A673 (cell line): ENCODE data around the gene LSM4. TPM values are rescaled to one million over a fixed set of nuclear protein-coding genes. Genes with fewer than 3 reads are reported as not detected.
A peak's percentile ranks its signal among the peaks of the same experiment; 100 is the strongest.

Experiments
- Bru-seq: library from RNA; stranded (reverse); fragments of 400-500 nt; gene quantifications from one replicate; lab custom pipeline; 2021; lab: Mats Ljungman, UMichigan
- BruChase-seq, 2 experiments: library from RNA; stranded (reverse); fragments of 400-500 nt; gene quantifications; one replicate each; lab custom pipeline; 2021; lab: Mats Ljungman, UMichigan
- BruUV-seq: library from RNA; stranded (reverse); fragments of 400-500 nt; replicated peaks from 2 replicates; lab custom pipeline; 2021; lab: Mats Ljungman, UMichigan
- CTCF ChIA-PET: fragments of 300-600 bp; sonication (Branson Sonifier 250); formaldehyde crosslinking; loops from one replicate; lab custom pipeline; 2022; ENCODE audit warnings: antibody characterized with exemption; lab: Charles Lee
- POLR2A ChIA-PET: fragments of 300-600 bp; sonication (Branson Sonifier 250); formaldehyde crosslinking; loops from one replicate; lab custom pipeline; 2022; ENCODE audit warnings: antibody characterized with exemption; ENCODE audit not compliant: low non-redundant PET; lab: Charles Lee
- DNase-seq: peaks from one replicate; pipeline ENCODE4 v3.0.0-alpha.2; 2015; ENCODE audit warnings: low spot score
- H3K27ac ChIP-seq: fragments of 200-600 bp; sonication (generic); 2 replicates; pipeline ENCODE4 v1.5.1; 2016; ENCODE audit warnings: mixed run types, low read depth, mild to moderate bottlenecking, mixed read lengths, antibody characterized with exemption, low read length; ENCODE audit not compliant: poor library complexity, severe bottlenecking
- H3K27me3 ChIP-seq: fragments of 200-600 bp; sonication (generic); replicated peaks from 2 replicates; pipeline ENCODE4 v1.6.1; 2017; ENCODE audit warnings: mixed run types, low read depth, mild to moderate bottlenecking, mixed read lengths, antibody characterized with exemption, low read length; ENCODE audit not compliant: insufficient read depth, poor library complexity
- H3K36me3 ChIP-seq: fragments of 200-600 bp; sonication (generic); 2 replicates; pipeline ENCODE4 v1.6.1; 2016; ENCODE audit warnings: mixed run types, mild to moderate bottlenecking, mixed read lengths, antibody characterized with exemption, low read length; ENCODE audit not compliant: insufficient read depth, poor library complexity, severe bottlenecking
- H3K4me1 ChIP-seq: fragments of 200-600 bp; sonication (generic); 2 replicates; pipeline ENCODE4 v1.6.1; 2017; ENCODE audit warnings: mixed run types, mild to moderate bottlenecking, mixed read lengths, antibody characterized with exemption, low read length; ENCODE audit not compliant: insufficient read depth, poor library complexity, severe bottlenecking
- H3K4me3 ChIP-seq: fragments of 200-600 bp; sonication (generic); 2 replicates; pipeline ENCODE4 v1.5.1; 2016; ENCODE audit warnings: low read depth, mixed run types, mild to moderate bottlenecking, mixed read lengths, low read length; ENCODE audit not compliant: poor library complexity, severe bottlenecking
- H3K9me3 ChIP-seq: fragments of 200-600 bp; sonication (generic); 2 replicates; pipeline ENCODE4 v1.6.1; 2016; ENCODE audit warnings: mixed run types, low read depth, mild to moderate bottlenecking, mixed read lengths, antibody characterized with exemption, low read length; ENCODE audit not compliant: poor library complexity, severe bottlenecking
- CTCF ChIP-seq: fragments of 300-800, 200-600 bp; sonication (generic); conservative IDR thresholded peaks from 2 replicates; pipeline ENCODE4 v1.5.1; 2017; ENCODE audit warnings: low read depth, mild to moderate bottlenecking, antibody characterized with exemption, low read length, moderate library complexity, mixed read lengths
- EZH2 ChIP-seq: fragments of 200-600 bp; sonication (generic); IDR thresholded peaks from 2 replicates; pipeline ENCODE4 v1.6.1; 2017; ENCODE audit warnings: borderline replicate concordance, low read depth, mild to moderate bottlenecking, mixed read lengths, antibody characterized with exemption, low read length; ENCODE audit not compliant: poor library complexity, severe bottlenecking
- intact Hi-C: fragments of 100-400 bp; cut with micrococcal nuclease; formaldehyde crosslinking; loops from one replicate; pipeline ENCODE4 v1.10.0; 2022; ENCODE audit not compliant: unreplicated experiment
- long read RNA-seq: library from polyadenylated mRNA; stranded (forward); transcript quantifications from one replicate; pipeline ENCODE4 v2.0.0, GENCODE V29; 2022
- total RNA-seq: library from RNA; stranded (reverse); gene quantifications from 2 replicates; pipeline ENCODE4 v1.2.3, GENCODE V29; 2021

The LSM4 gene
- 252 and 262 TPM in 2 replicates for total RNA-seq
- percentile 70 among the genes with signal in this experiment for Bru-seq, nascent RNA
- percentile 58 among the genes with signal in this experiment for BruChase-seq, experiment 1, labeled RNA remaining after a 2-hour chase
- BruChase-seq, experiment 2, labeled RNA remaining after a 6-hour chase, result percentile 67 among the genes with signal in this experiment
- long read RNA-seq, transcript LSM4-203 (5 exons, 1,908 nt), result major isoform, 574 of 602 reads
- long read RNA-seq, partial matches to known transcripts, result 11 of 602 reads
- long read RNA-seq, other reads (novel, unspliced or antisense), result 11 of 602 reads

DNA sequence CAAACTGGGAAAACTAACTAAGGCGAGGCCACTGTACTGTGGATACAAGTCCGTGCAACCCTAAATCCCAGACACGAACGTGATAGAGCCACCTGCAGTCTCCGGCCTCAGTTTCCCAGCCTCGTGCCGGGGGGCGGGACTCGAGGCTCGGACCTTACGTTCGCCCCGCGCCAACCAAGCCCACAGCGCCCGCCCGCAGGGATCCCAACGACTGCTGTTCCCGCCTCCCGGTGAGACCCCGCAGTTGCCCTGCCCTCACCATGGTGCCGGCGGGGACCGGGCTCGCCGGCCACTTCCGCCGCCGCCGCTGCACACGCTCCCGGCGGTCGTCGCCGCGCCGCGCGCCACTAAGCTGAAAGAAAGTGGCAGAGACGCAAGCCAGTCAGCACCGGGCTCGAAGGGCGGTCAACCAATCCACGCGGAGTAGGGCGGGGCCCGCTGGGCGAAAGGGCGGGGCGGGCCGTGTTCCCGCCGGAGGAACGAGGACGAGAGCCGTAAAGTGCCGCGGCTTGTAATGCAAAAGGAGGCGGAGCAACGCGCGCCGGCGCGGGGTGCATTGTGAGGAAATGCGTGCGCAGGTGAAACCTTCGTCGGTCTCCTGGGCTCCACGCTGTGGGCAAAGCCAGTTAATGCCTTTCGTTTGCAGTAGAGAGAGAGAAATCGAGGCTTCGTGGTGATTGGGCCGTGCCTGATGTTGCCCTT, at the start of gene LSM4:
LSM4 (minus strand) TSS at position 318 of the 702 bp plus-strand sequence; CDS start at position 262, 56 bp downstream.
- no peaks in the 10 kb centered on the region for H3K9me3 ChIP-seq
- DNase-seq, result peak; percentile 99
- intact Hi-C loops, result loop anchor here (1.0 to 5.0 kb wide), 4 partner anchors 30 to 171 kb away; partner anchors contain the start of genes PIK3R2 and RAB3A
- no peaks in the 10 kb centered on the region for H3K27me3 ChIP-seq
- peak within 1 kb of the TSS; percentile 92 for H3K27ac ChIP-seq
- TF ChIP-seq EZH2 (no peak), CTCF (no peak)
- ChIA-PET POLR2A (interaction anchor here (0.7 to 2.5 kb wide), 3 partner anchors 18 to 42 kb away, joined by 4 to 27 read pairs (median 4); partner anchors contain the start of gene JUND), CTCF (interaction anchor here (0.9 to 2.5 kb wide), 2 partner anchors 44 to 210 kb away, joined by 3 to 74 read pairs; no protein-coding TSS in a partner anchor)
- H3K36me3 ChIP-seq, result no peaks in the 10 kb centered on the region
- H3K4me3 ChIP-seq, result peak within 1 kb of the TSS; percentile 70
- BruUV-seq, result no TSS peak
- peaks cover 11% of the 10 kb centered on the region for H3K4me1 ChIP-seq

GRCh38 chr19:18368504-18369222, 45.8 kb upstream of the LSM4 start:
- no peak for DNase-seq
- Histone ChIP-seq H3K4me3 (no peak overlapping the region), H3K36me3 (no peaks in the 10 kb centered on the region), H3K27me3 (no peaks in the 10 kb centered on the region), H3K4me1 (peaks cover 33% of the 10 kb centered on the region), H3K27ac (peak overlapping the region; percentile 77), H3K9me3 (no peaks in the 10 kb centered on the region)
- intact Hi-C loops, result no loop called here
- CTCF ChIA-PET, result no interaction called here
- TF ChIP-seq CTCF (no peak), EZH2 (no peak)
- BruUV-seq, result no TSS peak
- POLR2A ChIA-PET, result no interaction called here

GRCh38 chr19:18366021-18366435, 43.2 kb upstream of the LSM4 start:
- no peaks in the 10 kb centered on the region for H3K36me3 ChIP-seq
- POLR2A ChIA-PET, result interaction anchor here (0.6 kb wide), 2 partner anchors 13 to 883 kb away, joined by 3 to 5 read pairs; no protein-coding TSS in a partner anchor
- no peaks in the 10 kb centered on the region for H3K27me3 ChIP-seq
- no peak for TF ChIP-seq EZH2
- no peak for TF ChIP-seq CTCF
- no peak for DNase-seq
- H3K9me3 ChIP-seq, result no peaks in the 10 kb centered on the region
- H3K27ac ChIP-seq, result peak overlapping the region; percentile 94
- intact Hi-C loops, result no loop called here
- no TSS peak for BruUV-seq
- no peak overlapping the region for H3K4me3 ChIP-seq
- H3K4me1 ChIP-seq, result peaks cover 39% of the 10 kb centered on the region
- CTCF ChIA-PET, result no interaction called here
